CD4-positive, alpha-beta T cell treated with Interferon alpha-2 for 1 hour (primary cell): ENCODE results near the gene ODAD4.
A peak's percentile ranks its signal among the peaks of the same experiment; 100 is the strongest.

Experiments
- DNase-seq, 2 donors: peaks; one replicate each; pipeline ENCODE4 v3.0.0-alpha.2; 2020 to 2022

The ODAD4 gene

GRCh38 chr17:41930009-41930832 is at the start of gene ODAD4:
Gene ODAD4, plus strand, starts transcription at chr17:41930617. Its CDS starts 107 bp downstream, at chr17:41930724.
- DNase-seq, result peak; percentile 96

GRCh38 chr17:41882756-41883155 is 47.7 kb upstream of the ODAD4 start:
- no peak for DNase-seq

GRCh38 chr17:41885733-41886132 is 44.7 kb upstream of the ODAD4 start:
- no peak for DNase-seq

GRCh38 chr17:41888332-41888965 is 42.0 kb upstream of the ODAD4 start:
- no peak for DNase-seq

GRCh38 chr17:41891135-41892020 is 39.0 kb upstream of the ODAD4 start:
- no peak for DNase-seq

- no peak for DNase-seq
Measured at GRCh38 chr17:41892021-41892376, 38.4 kb upstream of the ODAD4 start.

- no peak for DNase-seq
Measured at GRCh38 chr17:41893384-41893783, 37.0 kb upstream of the ODAD4 start.

GRCh38 chr17:41894791-41895331 is 35.6 kb upstream of the ODAD4 start:
- no peak for DNase-seq

- DNase-seq, result no peak
Measured at GRCh38 chr17:41895617-41896016, 34.8 kb upstream of the ODAD4 start.

- no peak for DNase-seq
Measured at GRCh38 chr17:41896726-41897125, 33.7 kb upstream of the ODAD4 start.

GRCh38 chr17:41901646-41902045 is 28.8 kb upstream of the ODAD4 start:
- DNase-seq, result no peak

GRCh38 chr17:41904242-41904841 is 26.1 kb upstream of the ODAD4 start:
- no peak for DNase-seq

GRCh38 chr17:41905172-41905571 is 25.2 kb upstream of the ODAD4 start:
- DNase-seq, result no peak

- no peak for DNase-seq
Measured at GRCh38 chr17:41906465-41907184, 23.8 kb upstream of the ODAD4 start.

- no peak for DNase-seq
Measured at GRCh38 chr17:41907185-41907556, 23.2 kb upstream of the ODAD4 start.

GRCh38 chr17:41907633-41908539 is 22.5 kb upstream of the ODAD4 start:
- no peak for DNase-seq

GRCh38 chr17:41909088-41909487 is 21.3 kb upstream of the ODAD4 start:
- DNase-seq, result no peak

GRCh38 chr17:41910701-41911391 is 19.6 kb upstream of the ODAD4 start:
- no peak for DNase-seq

- DNase-seq, result no peak
Measured at GRCh38 chr17:41912925-41913324, 17.5 kb upstream of the ODAD4 start.

GRCh38 chr17:41913798-41914197 is 16.6 kb upstream of the ODAD4 start:
- no peak for DNase-seq
